Articular chondrocyte of knee joint (primary cell): ENCODE measurements around the gene FAM187B. TPM values are rescaled to one million over a fixed set of nuclear protein-coding genes. Genes with fewer than 3 reads are reported as not detected.

ENCODE experiments used
- total RNA-seq: library from RNA; depleted of rRNA; stranded (reverse); fragments of >200 nt; gene quantifications from 2 replicates; pipeline ENCODE4 v1.2.3, GENCODE V29; 2012

FAM187B gene
- total RNA-seq, result not detected in 2 replicates

DNA sequence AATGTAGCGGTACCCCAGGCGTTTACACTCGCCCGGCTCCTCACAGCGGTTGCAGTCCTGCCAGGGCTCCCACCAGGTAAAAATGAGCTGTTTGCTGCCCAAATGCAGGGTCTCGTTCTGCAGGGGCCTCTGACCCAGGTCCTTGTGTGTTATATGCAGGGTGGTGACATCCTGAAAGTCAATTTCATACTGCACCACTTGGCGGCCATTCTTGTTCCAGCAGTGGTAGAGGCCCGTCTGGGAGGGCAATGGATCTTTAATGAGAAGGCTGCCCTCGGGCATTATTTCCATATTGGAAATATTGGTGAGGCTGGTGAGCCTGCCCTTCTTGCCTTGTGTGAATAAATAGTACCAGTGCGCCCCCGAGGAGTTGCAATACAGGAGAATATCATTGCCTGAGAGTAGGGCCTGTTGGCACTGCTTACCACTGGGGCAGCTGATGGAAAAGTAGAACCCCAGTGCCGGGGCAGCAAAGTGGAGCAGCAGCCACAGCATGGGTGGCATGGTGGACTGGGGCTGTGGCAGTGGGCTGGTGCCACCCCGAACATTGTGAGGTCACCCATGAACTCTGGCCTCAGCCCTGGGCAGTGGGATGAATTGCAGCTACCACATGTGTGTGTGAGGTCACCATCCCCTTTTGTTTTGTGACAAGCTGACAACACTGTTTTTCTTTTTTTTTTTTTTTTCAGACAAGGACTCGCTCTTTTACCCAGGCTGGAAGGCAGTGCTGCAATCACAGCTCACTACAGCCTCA is at the start of gene FAM187B:
Gene FAM187B (minus strand): TSS at position 563 of the 754 bp plus-strand sequence. CDS start 59 bp downstream, at position 504.

GRCh38 chr19:35268536-35269437 is 40.2 kb upstream of the FAM187B start, which contains the start of gene USF2:
Gene USF2 (plus strand): TSS chr19:35268962. CDS start chr19:35269102, 140 bp downstream.

GRCh38 chr19:35248310-35249145 is 20.0 kb upstream of the FAM187B start, which contains the start of gene LSR:
Gene LSR (plus strand): TSS chr19:35249002. CDS start chr19:35249023, 21 bp downstream.

Other genes with a start within 250 kb of the FAM187B start
- 23.9 and 27.3 TPM in 2 replicates for gene GRAMD1A, start 228.4 kb downstream of the FAM187B start, total RNA-seq
- 17.2 and 17.6 TPM in 2 replicates for gene SCN1B, start 198.3 kb downstream of the FAM187B start, total RNA-seq
- gene HPN, start 187.0 kb downstream of the FAM187B start, total RNA-seq, result 0.32 and 0.39 TPM in 2 replicates
- not detected in 2 replicates for gene FXYD3, start 112.9 kb downstream of the FAM187B start, total RNA-seq
- not detected in 2 replicates for gene LGI4, start 93.7 kb downstream of the FAM187B start, total RNA-seq
- 0.32 and 0.52 TPM in 2 replicates for gene FXYD1, start 89.9 kb downstream of the FAM187B start, total RNA-seq
- gene FXYD7, start 85.5 kb downstream of the FAM187B start, total RNA-seq, result not detected in 2 replicates
- 46.0 and 64.4 TPM in 2 replicates for gene FXYD5, start 74.0 kb downstream of the FAM187B start, total RNA-seq
- 0.11 and 0.13 TPM in 2 replicates for gene LSR, start 20.3 kb upstream of the FAM187B start, total RNA-seq
- 45.9 and 51.5 TPM in 2 replicates for gene USF2, start 40.2 kb upstream of the FAM187B start, total RNA-seq
- gene HAMP, start 53.8 kb upstream of the FAM187B start, total RNA-seq, result under 0.01 TPM in 1 of 2 replicates, not detected in the other
- not detected in 2 replicates for gene MAG, start 63.4 kb upstream of the FAM187B start, total RNA-seq
- under 0.01 and 0.97 TPM in 2 replicates for gene CD22, start 100.4 kb upstream of the FAM187B start, total RNA-seq
- gene FFAR1, start 119.2 kb upstream of the FAM187B start, total RNA-seq, result not detected in 2 replicates
- gene FFAR3, start 129.7 kb upstream of the FAM187B start, total RNA-seq, result not detected in 2 replicates
- gene GPR42, start 142.3 kb upstream of the FAM187B start, total RNA-seq, result not detected in 2 replicates
- gene FFAR2, start 219.5 kb upstream of the FAM187B start, total RNA-seq, result not detected in 2 replicates